Measurements from ENCODE around the gene TMEM208. TPM values are rescaled to one million over a fixed set of nuclear protein-coding genes. Genes with fewer than 3 reads are reported as not detected.

Gene TMEM208
- total and polyA plus RNA-seq, 9 donors, result 17.5 to 27.1 (median 22.3) TPM

DNA sequence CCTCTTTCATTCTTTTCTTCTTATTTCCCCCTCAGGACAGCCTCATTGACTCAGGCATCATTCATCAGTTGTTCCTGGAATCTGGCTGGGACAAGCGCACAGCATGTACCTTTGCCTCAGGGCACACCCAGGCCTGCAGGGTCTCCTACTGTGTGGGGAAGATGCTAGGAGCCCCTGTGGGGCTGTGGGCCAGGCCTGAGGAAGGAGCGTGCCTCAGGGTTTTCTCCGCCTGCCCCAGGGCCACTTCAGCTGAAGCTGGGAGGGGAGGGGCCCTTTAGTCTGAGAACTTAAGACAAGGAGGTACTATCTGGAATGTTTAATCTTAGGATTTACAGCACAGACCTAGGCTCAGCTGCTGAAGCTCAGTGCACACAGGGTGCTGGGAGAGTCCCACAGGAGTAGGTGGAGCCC lies 20.1 kb upstream of the TMEM208 start:
- WGBS (ENCODE audit: insufficient coverage), result 83% methylated on average over 2 of the region's 3 CpGs
- H3K27ac ChIP-seq (ENCODE audit: low read length), result no peak overlapping the region
- no peaks in the 10 kb centered on the region for H3K27me3 ChIP-seq (ENCODE audit: control insufficient read depth, insufficient read depth, low read length)
- H3K9me3 ChIP-seq (replicated peaks; ENCODE audit: control insufficient read depth, low read depth, low read length), result no peaks in the 10 kb centered on the region
- peaks cover 41% of the 10 kb centered on the region for H3K36me3 ChIP-seq (ENCODE audit: control insufficient read depth, insufficient read depth, low read length)
- no peak for DNase-seq
- no peak overlapping the region for H3K4me3 ChIP-seq (ENCODE audit: low read length)
- H3K4me1 ChIP-seq (ENCODE audit: control insufficient read depth, insufficient read depth, low read length), result peaks cover 11% of the 10 kb centered on the region

GRCh38 chr16:67207249-67208091 lies 19.5 kb upstream of the TMEM208 start:
- no peak for DNase-seq
- H3K4me3 ChIP-seq (ENCODE audit: low read length), result no peak overlapping the region
- H3K9me3 ChIP-seq (replicated peaks; ENCODE audit: control insufficient read depth, low read depth, low read length), result no peaks in the 10 kb centered on the region
- peaks cover 35% of the 10 kb centered on the region for H3K36me3 ChIP-seq (ENCODE audit: control insufficient read depth, insufficient read depth, low read length)
- WGBS (ENCODE audit: insufficient coverage), result 67% methylated on average over 21 of the region's 21 CpGs
- peaks cover 11% of the 10 kb centered on the region for H3K4me1 ChIP-seq (ENCODE audit: control insufficient read depth, insufficient read depth, low read length)
- no peak overlapping the region for H3K27ac ChIP-seq (ENCODE audit: low read length)
- no peaks in the 10 kb centered on the region for H3K27me3 ChIP-seq (ENCODE audit: control insufficient read depth, insufficient read depth, low read length)

DNA sequence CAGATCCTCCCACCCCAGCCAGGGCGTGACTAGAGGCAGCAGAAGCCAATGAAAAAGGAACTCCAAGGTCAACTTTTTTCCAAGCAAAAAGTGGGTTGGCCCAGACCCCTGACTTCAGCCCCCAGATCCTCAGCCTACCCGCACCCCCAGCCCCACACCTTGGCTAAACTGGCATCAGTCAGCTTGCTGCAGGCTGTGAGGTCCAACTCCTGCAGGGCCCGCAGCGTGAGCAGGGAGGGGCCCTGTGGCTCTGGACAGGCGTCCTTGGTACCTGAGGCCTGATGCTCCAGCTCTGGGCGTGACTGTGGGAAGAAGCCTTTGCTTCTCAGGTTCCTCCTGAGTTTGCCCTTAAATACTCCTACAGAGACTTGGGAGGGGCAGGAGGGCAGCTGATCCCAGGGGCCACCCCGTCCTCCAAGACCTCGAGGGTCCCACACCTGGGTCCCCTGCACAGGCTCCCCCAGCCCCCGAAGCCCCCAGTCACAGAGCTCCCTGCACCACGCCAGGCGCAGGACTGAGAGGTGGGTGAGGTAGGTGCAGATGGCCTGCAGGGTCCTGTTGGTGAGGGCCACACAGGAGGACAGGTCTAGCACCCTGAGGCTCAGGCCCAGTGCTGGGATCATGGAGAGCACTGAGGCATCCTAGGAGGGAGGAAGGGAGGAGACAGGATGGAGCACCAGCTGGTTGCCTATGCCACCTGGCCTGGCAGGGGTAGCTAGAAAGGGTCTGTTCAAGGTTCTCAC lies 18.6 kb upstream of the TMEM208 start:
- 90% methylated on average over 7 of the region's 11 CpGs for WGBS (ENCODE audit: insufficient coverage)
- no peak for DNase-seq
- no peaks in the 10 kb centered on the region for H3K27me3 ChIP-seq (ENCODE audit: control insufficient read depth, insufficient read depth, low read length)
- H3K4me1 ChIP-seq (ENCODE audit: control insufficient read depth, insufficient read depth, low read length), result peaks cover 11% of the 10 kb centered on the region
- H3K4me3 ChIP-seq (ENCODE audit: low read length), result no peak overlapping the region
- peaks cover 26% of the 10 kb centered on the region for H3K36me3 ChIP-seq (ENCODE audit: control insufficient read depth, insufficient read depth, low read length)
- H3K27ac ChIP-seq (ENCODE audit: low read length), result no peak overlapping the region
- no peaks in the 10 kb centered on the region for H3K9me3 ChIP-seq (replicated peaks; ENCODE audit: control insufficient read depth, low read depth, low read length)

DNA sequence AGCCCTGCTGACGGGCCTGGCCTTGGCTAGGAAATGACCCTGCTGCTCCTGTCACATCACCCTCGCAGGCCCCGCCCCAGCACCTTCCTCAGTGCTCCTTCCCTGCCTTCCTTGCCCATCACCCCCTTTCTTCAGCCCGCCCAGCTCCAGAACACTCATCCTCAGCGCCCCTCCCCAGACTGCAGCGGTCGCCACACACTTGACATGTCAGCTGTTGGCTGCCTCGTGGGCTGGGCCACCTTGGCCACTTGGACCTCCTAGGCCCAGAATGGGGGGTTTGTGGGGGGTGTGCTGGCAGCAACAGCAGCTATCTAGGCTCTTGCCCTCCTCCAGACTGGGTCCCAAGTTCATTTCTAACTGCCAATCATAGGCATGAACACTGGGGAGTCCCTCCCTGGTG lies 17.4 kb upstream of the TMEM208 start:
- DNase-seq, result no peak
- Histone ChIP-seq H3K9me3 (replicated peaks; ENCODE audit: control insufficient read depth, low read depth, low read length) (no peaks in the 10 kb centered on the region), H3K4me1 (ENCODE audit: control insufficient read depth, insufficient read depth, low read length) (peaks cover 11% of the 10 kb centered on the region), H3K27me3 (ENCODE audit: control insufficient read depth, insufficient read depth, low read length) (no peaks in the 10 kb centered on the region), H3K36me3 (ENCODE audit: control insufficient read depth, insufficient read depth, low read length) (peaks cover 19% of the 10 kb centered on the region), H3K27ac (ENCODE audit: low read length) (no peak overlapping the region), H3K4me3 (ENCODE audit: low read length) (no peak overlapping the region)
- 67% methylated on average over 1 of the region's 8 CpGs for WGBS (ENCODE audit: insufficient coverage)

GRCh38 chr16:67210069-67210937 lies 16.6 kb upstream of the TMEM208 start:
- Histone ChIP-seq H3K27ac (ENCODE audit: low read length) (no peak overlapping the region), H3K9me3 (replicated peaks; ENCODE audit: control insufficient read depth, low read depth, low read length) (no peaks in the 10 kb centered on the region), H3K27me3 (ENCODE audit: control insufficient read depth, insufficient read depth, low read length) (no peaks in the 10 kb centered on the region), H3K36me3 (ENCODE audit: control insufficient read depth, insufficient read depth, low read length) (peaks cover 19% of the 10 kb centered on the region), H3K4me3 (ENCODE audit: low read length) (no peak overlapping the region), H3K4me1 (ENCODE audit: control insufficient read depth, insufficient read depth, low read length) (peaks cover 11% of the 10 kb centered on the region)
- 75% methylated on average over 25 of the region's 25 CpGs for WGBS (ENCODE audit: insufficient coverage)
- DNase-seq, result no peak

- no peak for DNase-seq
- Histone ChIP-seq H3K4me3 (ENCODE audit: low read length) (no peak overlapping the region), H3K27me3 (ENCODE audit: control insufficient read depth, insufficient read depth, low read length) (no peaks in the 10 kb centered on the region), H3K4me1 (ENCODE audit: control insufficient read depth, insufficient read depth, low read length) (peaks cover 14% of the 10 kb centered on the region), H3K27ac (ENCODE audit: low read length) (no peak overlapping the region), H3K36me3 (ENCODE audit: control insufficient read depth, insufficient read depth, low read length) (peaks cover 15% of the 10 kb centered on the region), H3K9me3 (replicated peaks; ENCODE audit: control insufficient read depth, low read depth, low read length) (no peaks in the 10 kb centered on the region)
- WGBS (ENCODE audit: insufficient coverage), result 67% methylated on average over 7 of the region's 7 CpGs
These were observed 15.3 kb upstream of the TMEM208 start for GRCh38 chr16:67211674-67212073.

DNA sequence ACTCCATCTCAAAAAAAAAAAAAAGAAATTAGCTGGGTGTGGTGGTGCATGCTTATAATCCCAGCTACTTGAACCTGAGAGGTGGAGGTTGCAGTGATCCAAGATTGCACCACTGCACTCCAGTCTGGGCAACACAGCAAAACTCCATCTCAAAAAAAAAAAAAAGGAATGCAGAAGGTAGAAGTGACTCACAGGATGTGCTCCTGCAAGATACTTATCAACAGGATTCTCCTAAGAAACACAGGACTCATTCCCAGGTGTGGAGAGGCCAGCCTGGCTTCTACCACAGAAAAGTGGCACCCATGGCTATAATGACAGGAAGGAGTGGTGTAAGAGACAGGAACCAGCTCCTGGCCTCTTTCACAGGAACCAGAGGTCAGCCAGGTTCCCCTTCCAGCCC lies 14.2 kb upstream of the TMEM208 start:
- Histone ChIP-seq H3K36me3 (ENCODE audit: control insufficient read depth, insufficient read depth, low read length) (peaks cover 18% of the 10 kb centered on the region), H3K4me1 (ENCODE audit: control insufficient read depth, insufficient read depth, low read length) (peaks cover 17% of the 10 kb centered on the region), H3K27ac (ENCODE audit: low read length) (no peak overlapping the region), H3K9me3 (replicated peaks; ENCODE audit: control insufficient read depth, low read depth, low read length) (no peaks in the 10 kb centered on the region), H3K4me3 (ENCODE audit: low read length) (no peak overlapping the region), H3K27me3 (ENCODE audit: control insufficient read depth, insufficient read depth, low read length) (no peaks in the 10 kb centered on the region)
- no peak for DNase-seq

DNA sequence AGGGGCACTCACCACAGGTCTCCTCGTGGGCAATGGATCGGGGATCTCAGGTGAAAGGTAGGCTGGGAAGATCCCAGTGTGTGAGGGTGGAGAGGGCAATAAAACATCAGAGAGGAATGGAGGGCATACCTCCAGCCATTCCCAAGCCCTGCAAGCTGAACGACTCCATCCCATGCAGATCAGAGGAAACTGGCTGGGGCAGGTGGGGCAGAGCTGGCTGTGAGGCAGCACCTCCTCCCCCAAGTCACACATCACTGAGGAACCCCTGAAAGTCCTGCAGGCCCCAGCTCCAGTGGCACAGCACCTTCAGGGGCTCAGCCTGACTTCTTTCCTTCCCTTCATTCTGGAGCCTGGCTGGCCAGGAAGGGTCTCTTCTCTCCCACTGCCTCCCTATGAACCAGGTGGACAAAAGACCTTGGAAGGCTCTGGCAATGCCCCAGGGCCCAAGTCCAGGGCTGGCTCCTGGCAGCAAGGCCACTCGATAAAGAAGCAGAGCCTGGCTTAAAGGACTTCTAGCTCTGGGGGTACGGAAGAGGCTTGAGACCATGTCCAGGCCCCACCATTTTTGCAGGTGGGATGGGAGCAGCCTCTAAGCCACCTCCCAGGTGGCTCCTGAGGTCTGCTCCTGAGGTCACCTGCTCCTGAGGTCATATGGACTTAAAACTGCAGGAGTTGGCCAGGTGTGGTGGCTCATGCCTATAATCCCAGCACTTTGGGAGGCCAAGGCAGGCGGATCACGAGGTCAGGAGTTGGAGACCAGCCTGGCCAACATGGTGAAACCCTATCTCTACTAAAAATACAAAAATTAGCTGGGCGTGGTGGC lies 13.5 kb upstream of the TMEM208 start:
- no peak overlapping the region for H3K27ac ChIP-seq (ENCODE audit: low read length)
- H3K4me3 ChIP-seq (ENCODE audit: low read length), result no peak overlapping the region
- H3K9me3 ChIP-seq (replicated peaks; ENCODE audit: control insufficient read depth, low read depth, low read length), result no peaks in the 10 kb centered on the region
- no peaks in the 10 kb centered on the region for H3K27me3 ChIP-seq (ENCODE audit: control insufficient read depth, insufficient read depth, low read length)
- H3K4me1 ChIP-seq (ENCODE audit: control insufficient read depth, insufficient read depth, low read length), result peaks cover 17% of the 10 kb centered on the region
- 72% methylated on average over 4 of the region's 8 CpGs for WGBS (ENCODE audit: insufficient coverage)
- peaks cover 18% of the 10 kb centered on the region for H3K36me3 ChIP-seq (ENCODE audit: control insufficient read depth, insufficient read depth, low read length)
- DNase-seq, result no peak

DNA sequence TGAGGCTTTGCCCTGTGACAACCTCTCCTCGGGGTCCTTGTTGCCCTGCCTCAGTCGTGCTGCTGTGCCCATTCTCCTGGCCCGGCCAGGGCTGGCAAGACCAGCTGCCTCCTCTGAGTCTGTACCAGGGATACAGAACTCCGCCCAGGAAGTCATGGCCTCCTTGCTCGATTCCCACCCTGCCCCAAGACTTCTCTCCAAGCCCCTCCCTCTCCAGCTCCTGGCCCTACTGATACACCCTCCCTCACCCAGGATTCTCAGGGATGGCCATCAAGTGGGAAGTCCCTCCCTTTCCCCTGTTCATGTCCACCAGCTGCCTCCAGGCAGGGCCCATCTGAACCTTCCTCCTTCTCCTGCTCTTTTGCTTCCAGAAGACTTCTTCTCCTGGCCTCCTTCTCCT lies 11.2 kb upstream of the TMEM208 start:
- H3K9me3 ChIP-seq (replicated peaks; ENCODE audit: control insufficient read depth, low read depth, low read length), result no peaks in the 10 kb centered on the region
- no peak for DNase-seq
- H3K27me3 ChIP-seq (ENCODE audit: control insufficient read depth, insufficient read depth, low read length), result no peaks in the 10 kb centered on the region
- H3K4me1 ChIP-seq (ENCODE audit: control insufficient read depth, insufficient read depth, low read length), result peaks cover 7% of the 10 kb centered on the region
- no peak overlapping the region for H3K4me3 ChIP-seq (ENCODE audit: low read length)
- no peak overlapping the region for H3K27ac ChIP-seq (ENCODE audit: low read length)
- 64% methylated on average over 5 of the region's 5 CpGs for whole genome bisulfite sequencing (ENCODE audit: insufficient coverage)
- H3K36me3 ChIP-seq (ENCODE audit: control insufficient read depth, insufficient read depth, low read length), result peaks cover 11% of the 10 kb centered on the region
